ENCODE data around the gene MYH9. TPM values are rescaled to one million over a fixed set of nuclear protein-coding genes. Genes with fewer than 3 reads are reported as not detected.
A peak's percentile ranks its signal among the peaks of the same experiment; 100 is the strongest.

The MYH9 gene
- total and polyA plus RNA-seq, 2 donors (not counting 1 experiment from before 2014, with no cell fraction given): 108 to 554 TPM

DNA sequence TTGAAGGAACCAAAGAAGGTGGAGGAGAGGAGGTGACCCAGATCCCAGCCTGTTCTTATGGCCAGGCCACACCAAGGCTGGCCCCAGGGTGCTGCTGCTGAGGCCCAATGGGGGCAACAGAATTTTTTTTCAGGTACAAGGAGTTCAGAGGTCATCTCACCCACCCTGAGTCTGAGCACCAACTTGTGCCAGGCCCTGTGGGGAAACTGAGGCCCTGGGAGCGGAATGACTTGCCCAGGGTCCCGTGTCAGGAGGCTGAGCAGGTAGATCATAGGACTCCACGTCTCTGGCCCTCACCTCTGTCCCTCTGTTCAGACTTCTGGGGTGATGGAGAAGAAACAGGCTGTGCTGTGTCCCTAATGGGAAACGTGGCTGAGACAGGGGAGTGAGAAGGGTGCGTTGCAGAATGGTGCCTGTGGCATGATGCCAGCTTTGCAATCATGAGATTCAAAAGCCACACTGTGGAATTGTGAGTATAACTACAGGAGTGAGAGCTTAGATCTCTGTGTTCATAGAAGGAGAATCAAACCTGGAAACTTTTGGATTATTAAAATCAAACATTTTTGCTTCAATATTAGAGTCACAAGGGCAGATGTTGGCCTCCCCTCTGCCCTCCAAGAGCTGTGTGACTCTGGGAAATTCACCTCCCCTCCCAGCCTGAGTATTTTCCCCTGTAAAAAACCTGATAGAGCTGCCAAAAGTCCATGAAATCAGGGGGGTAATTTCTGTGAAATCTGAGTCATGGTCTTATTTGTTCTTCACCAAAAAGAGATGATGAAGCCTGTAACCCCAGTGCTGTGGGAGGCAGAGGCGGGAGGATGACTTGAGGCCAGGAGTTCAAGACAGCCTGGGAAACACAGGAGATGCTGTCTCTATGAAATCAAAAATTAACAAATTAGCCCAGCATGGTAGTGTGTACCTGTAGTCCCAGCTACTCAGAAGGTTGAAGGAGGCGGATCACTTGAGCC, 134.0 kb downstream of the MYH9 start:
- H4K20me1 ChIP-seq (ENCODE audit: control insufficient read depth, insufficient read depth, low read length, poor library complexity, severe bottlenecking): no peaks in the 10 kb centered on the region
- peak overlapping the region; percentile 80 for H2AFZ ChIP-seq (ENCODE audit: insufficient read depth, low read depth, low read length, poor library complexity, severe bottlenecking)
- Mint-ChIP-seq H3K9me3 (ENCODE audit: insufficient read depth) (no peaks in the 10 kb centered on the region), H3K27me3 (no peaks in the 10 kb centered on the region), H3K4me1 (peaks cover 38% of the 10 kb centered on the region), H3K4me3 (peak overlapping the region; percentile 95), H3K27ac (peak overlapping the region; percentile 92)
- no peaks in the 10 kb centered on the region for H3K27me3 ChIP-seq (replicated peaks in 1 of 4; ENCODE audit: control extremely low read depth in 1 of 4, control insufficient read depth in 3 of 4, insufficient read depth in 4 of 4, low read length in 3 of 4)
- 55% methylated on average over 7 of the region's 7 CpGs for WGBS (ENCODE audit: insufficient coverage)
- peaks cover 16% of the 10 kb centered on the region for H3K79me2 ChIP-seq (ENCODE audit: control insufficient read depth, insufficient read depth, low read length)
- peaks cover 0 to under 1% (median 0%) of the 10 kb centered on the region in 3 donors for H3K9me3 ChIP-seq (ENCODE audit: control extremely low read depth in 1 of 3, control insufficient read depth in 2 of 3, insufficient read depth in 1 of 3, low read length in 2 of 3)
- POLR2A ChIA-PET: interaction anchor here (2.7 kb wide), 1 partner anchor 14 kb away, joined by 9 read pairs; the partner anchor contains the start of gene APOL2
- no peak for TF ChIP-seq EZH2 (IDR thresholded peaks at IDR 0.05; ENCODE audit: borderline replicate concordance, insufficient read depth, low read depth, low read length, poor library complexity, severe bottlenecking)
- TF ChIP-seq, protein P1, sequence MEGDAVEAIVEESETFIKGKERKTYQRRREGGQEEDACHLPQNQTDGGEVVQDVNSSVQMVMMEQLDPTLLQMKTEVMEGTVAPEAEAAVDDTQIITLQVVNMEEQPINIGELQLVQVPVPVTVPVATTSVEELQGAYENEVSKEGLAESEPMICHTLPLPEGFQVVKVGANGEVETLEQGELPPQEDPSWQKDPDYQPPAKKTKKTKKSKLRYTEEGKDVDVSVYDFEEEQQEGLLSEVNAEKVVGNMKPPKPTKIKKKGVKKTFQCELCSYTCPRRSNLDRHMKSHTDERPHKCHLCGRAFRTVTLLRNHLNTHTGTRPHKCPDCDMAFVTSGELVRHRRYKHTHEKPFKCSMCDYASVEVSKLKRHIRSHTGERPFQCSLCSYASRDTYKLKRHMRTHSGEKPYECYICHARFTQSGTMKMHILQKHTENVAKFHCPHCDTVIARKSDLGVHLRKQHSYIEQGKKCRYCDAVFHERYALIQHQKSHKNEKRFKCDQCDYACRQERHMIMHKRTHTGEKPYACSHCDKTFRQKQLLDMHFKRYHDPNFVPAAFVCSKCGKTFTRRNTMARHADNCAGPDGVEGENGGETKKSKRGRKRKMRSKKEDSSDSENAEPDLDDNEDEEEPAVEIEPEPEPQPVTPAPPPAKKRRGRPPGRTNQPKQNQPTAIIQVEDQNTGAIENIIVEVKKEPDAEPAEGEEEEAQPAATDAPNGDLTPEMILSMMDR (IDR thresholded peaks at IDR 0.05): no peak
- CTCF ChIA-PET: interaction anchor here (0.9 to 3.8 kb wide), 3 partner anchors 14 to 33 kb away, joined by 3 to 22 read pairs (median 3); partner anchors contain the start of gene APOL2
- H3K27ac ChIP-seq (ENCODE audit: low read length in 2 of 2): peak overlapping the region; percentile 68 to 70
- DNase-seq (no peak), ATAC-seq (ENCODE audit: low read depth) (no peak)
- peak overlapping the region; percentile 73 for H3K9ac ChIP-seq (ENCODE audit: low read length)
- peak overlapping the region; percentile 60 to 80 (median 74) for H3K4me3 ChIP-seq (ENCODE audit: control extremely low read depth in 1 of 5, extremely low read depth in 1 of 5, insufficient read depth in 1 of 5, low read depth in 2 of 5, low read length in 4 of 5)
- intact Hi-C loops (cut with micrococcal nuclease): loop anchor here (1.0 kb wide), 1 partner anchor 15 kb away; the partner anchor contains the start of gene APOL2
- peak overlapping the region; percentile 72 for H3K4me2 ChIP-seq (replicated peaks; ENCODE audit: low read depth, low read length, poor library complexity, severe bottlenecking)
- H3K36me3 ChIP-seq (replicated peaks in 1 of 2; ENCODE audit: control extremely low read depth in 1 of 2, control insufficient read depth in 1 of 2, extremely low read depth in 1 of 2, insufficient read depth in 2 of 2, low read length in 1 of 2): peaks cover 0 to 6% of the 10 kb centered on the region in 2 experiments
- H3K4me1 ChIP-seq (ENCODE audit: control insufficient read depth in 2 of 2, insufficient read depth in 2 of 2, low read length in 2 of 2): peaks cover 15 to 21% of the 10 kb centered on the region in 2 donors
